H1 (cell line): Measurements from ENCODE around the gene EMX2. TPM values are rescaled to one million over a fixed set of nuclear protein-coding genes. Genes with fewer than 3 reads are reported as not detected.

Source experiments
- CTCF ChIA-PET: fragments of 300-600 bp; sonication (Branson Sonifier 250); formaldehyde crosslinking; loops from one replicate; lab custom pipeline; 2021; ENCODE audit not compliant: partially characterized antibody; lab: Charles Lee
- POLR2A ChIA-PET: fragments of 300-600 bp; sonication (Branson Sonifier 250); formaldehyde crosslinking; loops from one replicate; lab custom pipeline; 2021; ENCODE audit warnings: inconsistent platforms; ENCODE audit not compliant: partially characterized antibody; lab: Charles Lee
- DNase-seq, 2 experiments: peaks; one replicate each; pipeline versions ENCODE4 v3.0.0 to v3.0.0-alpha.2; 2010 to 2022; ENCODE audit warnings: low spot score in 2 of 2, low read depth in 1 of 2, mixed read lengths in 1 of 2
- FAIRE-seq: peaks from 2 replicates; lab custom pipeline; 2011; peaks lifted over from hg19 to GRCh38; lab: Jason Lieb, UNC
- H2AFZ ChIP-seq: 2 replicates; pipeline ENCODE4 v1.8.1; 2012; ENCODE audit warnings: low read length, inconsistent platforms
- H2AK5ac ChIP-seq: 2 replicates; pipeline ENCODE4 v1.6.1; 2013; ENCODE audit warnings: low read depth, low read length
- H2BK120ac ChIP-seq: replicated peaks from 2 replicates; pipeline ENCODE3; 2013; ENCODE audit warnings: low read depth, low read length, inconsistent platforms
- H2BK12ac ChIP-seq: 2 replicates; pipeline ENCODE4 v1.6.1; 2013; ENCODE audit warnings: low read depth, low read length
- H2BK15ac ChIP-seq: 2 replicates; pipeline ENCODE4 v1.6.1; 2013; ENCODE audit warnings: low read length
- H2BK20ac ChIP-seq: 2 replicates; pipeline ENCODE4 v1.6.1; 2013; ENCODE audit warnings: low read length
- H2BK5ac ChIP-seq: 2 replicates; pipeline ENCODE4 v1.6.1; 2013; ENCODE audit warnings: low read depth, low read length
- H3K14ac ChIP-seq: 2 replicates; pipeline ENCODE4 v1.6.1; 2013; ENCODE audit warnings: inconsistent platforms; ENCODE audit not compliant: insufficient read length
- H3K18ac ChIP-seq: 2 replicates; pipeline ENCODE4 v1.6.1; 2013; ENCODE audit warnings: low read length; ENCODE audit errors: extremely low read depth
- H3K23ac ChIP-seq: 2 replicates; pipeline ENCODE4 v1.6.1; 2013; ENCODE audit warnings: inconsistent platforms; ENCODE audit not compliant: insufficient read length
- H3K23me2 ChIP-seq: 2 replicates; pipeline ENCODE4 v1.6.1; 2013; ENCODE audit warnings: low read depth, low read length
- H3K27ac ChIP-seq: 2 replicates; pipeline ENCODE4 v1.6.1; 2011; ENCODE audit warnings: low read depth, low read length, inconsistent platforms
- H3K27me3 ChIP-seq, 4 experiments: replicated peaks in 1 of 4; 1 replicate in 1 of 4; 2 replicates in 3 of 4; pipeline versions ENCODE4 v1.6.1 to v1.8.1; 2011 to 2013; ENCODE audit warnings: low read length in 3 of 4, mild to moderate bottlenecking in 3 of 4, inconsistent platforms in 2 of 4, mixed read lengths in 2 of 4, moderate library complexity in 1 of 4; ENCODE audit not compliant: control insufficient read depth in 3 of 4, insufficient read depth in 3 of 4; ENCODE audit errors: extremely low read depth in 1 of 4
- H3K36me3 ChIP-seq, 4 experiments: 2 replicates each; pipeline versions ENCODE4 v1.6.1 to v1.8.1; 2011 to 2013; ENCODE audit warnings: mild to moderate bottlenecking in 4 of 4, low read length in 3 of 4, moderate library complexity in 2 of 4, control low read depth in 1 of 4, inconsistent platforms in 1 of 4; ENCODE audit not compliant: insufficient read depth in 4 of 4, control insufficient read depth in 2 of 4
- H3K4ac ChIP-seq: replicated peaks from 2 replicates; pipeline ENCODE3; 2013; ENCODE audit warnings: low read length, low read depth, mixed read lengths, inconsistent platforms; ENCODE audit not compliant: insufficient read length
- H3K4me1 ChIP-seq, 4 experiments: replicated peaks in 1 of 4; 1 replicate in 1 of 4; 2 replicates in 3 of 4; pipeline versions ENCODE4 v1.6.1 to v1.8.1; 2011 to 2013; ENCODE audit warnings: low read length in 3 of 4, inconsistent platforms in 2 of 4, mixed read lengths in 1 of 4; ENCODE audit not compliant: insufficient read depth in 4 of 4, control insufficient read depth in 3 of 4
- H3K4me2 ChIP-seq, 2 experiments: 2 replicates each; pipeline versions ENCODE4 v1.6.1 to v1.8.1; 2011 to 2013; ENCODE audit warnings: low read depth in 2 of 2, low read length in 2 of 2, control low read depth in 1 of 2, inconsistent platforms in 1 of 2, mild to moderate bottlenecking in 1 of 2; ENCODE audit not compliant: insufficient read depth in 1 of 2
- H3K4me3 ChIP-seq, 4 experiments: fragments of 200-600, 300-600 bp in 1 of 4; sonication (generic), shearing (Covaris generic), sonication (Bioruptor Twin) in 1 of 4; 2 replicates each; pipeline versions ENCODE4 v1.5.1 to v1.8.1; 2011 to 2016; ENCODE audit warnings: low read length in 4 of 4, low read depth in 3 of 4, control low read depth in 2 of 4, inconsistent platforms in 2 of 4, mild to moderate bottlenecking in 2 of 4, mixed read lengths in 1 of 4, moderate library complexity in 1 of 4; ENCODE audit not compliant: insufficient read depth in 2 of 4; ENCODE audit errors: extremely low read depth in 1 of 4
- H3K56ac ChIP-seq: replicated peaks from 2 replicates; pipeline ENCODE3; 2013; ENCODE audit warnings: low read depth, mild to moderate bottlenecking, mixed read lengths, low read length, inconsistent platforms; ENCODE audit not compliant: insufficient read length
- H3K79me1 ChIP-seq: 2 replicates; pipeline ENCODE4 v1.6.1; 2013; ENCODE audit warnings: low read depth, low read length, control low read depth
- H3K79me2 ChIP-seq, 2 experiments: 2 replicates each; pipeline versions ENCODE4 v1.6.1 to v1.8.1; 2012 to 2013; ENCODE audit warnings: low read length in 2 of 2, mild to moderate bottlenecking in 2 of 2, inconsistent platforms in 1 of 2; ENCODE audit not compliant: insufficient read depth in 2 of 2, control insufficient read depth in 1 of 2
- H3K9ac ChIP-seq, 4 experiments: replicated peaks in 1 of 4; 1 replicate in 1 of 4; 2 replicates in 3 of 4; pipeline versions ENCODE4 v1.6.1 to v1.8.1; 2011 to 2013; ENCODE audit warnings: low read depth in 3 of 4, low read length in 3 of 4, control low read depth in 2 of 4, mild to moderate bottlenecking in 2 of 4, moderate library complexity in 2 of 4, inconsistent platforms in 1 of 4; ENCODE audit errors: extremely low read depth in 1 of 4
- H3K9me3 ChIP-seq, 2 experiments: 2 replicates each; pipeline versions ENCODE4 v1.6.1 to v1.8.1; 2012 to 2013; ENCODE audit warnings: mild to moderate bottlenecking in 2 of 2, moderate library complexity in 2 of 2, control low read depth in 1 of 2, inconsistent platforms in 1 of 2, low read depth in 1 of 2, low read length in 1 of 2, mixed read lengths in 1 of 2; ENCODE audit not compliant: insufficient read depth in 2 of 2
- H4K20me1 ChIP-seq, 2 experiments: replicated peaks in 1 of 2; 2 replicates each; pipeline versions ENCODE3 to v1.8.1; 2011 to 2013; ENCODE audit warnings: inconsistent platforms in 2 of 2, low read length in 2 of 2, mild to moderate bottlenecking in 1 of 2; ENCODE audit not compliant: insufficient read depth in 2 of 2, control insufficient read depth in 1 of 2
- H4K5ac ChIP-seq: 2 replicates; pipeline ENCODE4 v1.6.1; 2013; ENCODE audit warnings: low read length, low read depth, mixed read lengths, inconsistent platforms; ENCODE audit not compliant: insufficient read length
- H4K8ac ChIP-seq: 2 replicates; pipeline ENCODE4 v1.8.0; 2013; ENCODE audit warnings: mild to moderate bottlenecking, moderate library complexity, low read length, inconsistent platforms; ENCODE audit not compliant: insufficient read depth; ENCODE audit errors: extremely low read depth
- H4K91ac ChIP-seq: replicated peaks from 2 replicates; pipeline ENCODE3; 2013; ENCODE audit warnings: low read length, mixed read lengths, inconsistent platforms; ENCODE audit not compliant: insufficient read length
- BCL11A ChIP-seq, 2 experiments: IDR thresholded peaks; one replicate each; pipeline ENCODE4 v1.6.1; 2011; ENCODE audit warnings: low read depth in 2 of 2, low read length in 2 of 2, mild to moderate bottlenecking in 2 of 2
- CHD2 ChIP-seq: IDR thresholded peaks from 2 replicates; pipeline ENCODE4 v1.6.1; 2012; ENCODE audit warnings: low read length, improper control_type of control experiment
- CTBP2 ChIP-seq: IDR thresholded peaks from 2 replicates; pipeline ENCODE4 v1.7.0; 2011; ENCODE audit warnings: borderline replicate concordance, mild to moderate bottlenecking, moderate library complexity, mixed read lengths, low read length; ENCODE audit not compliant: insufficient read depth, insufficient read length
- EGR1 ChIP-seq: IDR thresholded peaks from 2 replicates; pipeline ENCODE4 v1.6.1; 2011; ENCODE audit warnings: low read depth, low read length, borderline replicate concordance
- EZH2 ChIP-seq: fragments of 200-600 bp; sonication (generic); IDR thresholded peaks from 2 replicates; pipeline ENCODE4 v1.7.1; 2012; ENCODE audit warnings: low read depth, mild to moderate bottlenecking, moderate library complexity, low read length, inconsistent platforms; ENCODE audit not compliant: severe bottlenecking
- FOSL1 ChIP-seq: IDR thresholded peaks from 2 replicates; pipeline ENCODE4 v1.6.1; 2011; ENCODE audit warnings: mild to moderate bottlenecking, low read depth, low read length, moderate library complexity; ENCODE audit not compliant: insufficient read depth
- GTF2F1 ChIP-seq: IDR thresholded peaks from 2 replicates; pipeline ENCODE4 v1.6.1; 2012; ENCODE audit warnings: low read depth, low read length, improper control_type of control experiment, borderline replicate concordance
- KDM1A ChIP-seq: fragments of 200-600, 300-600 bp; sonication (generic); IDR thresholded peaks from 2 replicates; pipeline ENCODE4 v1.7.1; 2016; ENCODE audit warnings: mild to moderate bottlenecking, low read length, borderline replicate concordance
- RAD21 ChIP-seq, 2 experiments: IDR thresholded peaks in 1 of 2; conservative IDR thresholded peaks in 1 of 2; 2 replicates each; pipeline ENCODE4 v1.6.1; 2011; ENCODE audit warnings: low read depth in 2 of 2, low read length in 2 of 2, improper control_type of control experiment in 1 of 2, inconsistent platforms in 1 of 2, mild to moderate bottlenecking in 1 of 2, moderate library complexity in 1 of 2
- SP4 ChIP-seq: IDR thresholded peaks from 2 replicates; pipeline ENCODE4 v1.6.1; 2012; ENCODE audit warnings: low read length, inconsistent platforms
- SUZ12 ChIP-seq: fragments of 200-600 bp; sonication (generic); IDR thresholded peaks from 2 replicates; pipeline ENCODE4 v1.6.1; 2012; ENCODE audit warnings: mild to moderate bottlenecking, inconsistent platforms, low read length, moderate library complexity, mixed read lengths
- WGBS, 2 experiments: shearing (Covaris generic) in 1 of 2; methylation state at CpG; one replicate each; pipeline versions ENCODE4 v1.1.6 to v1.1.7; 2013 to 2015; ENCODE audit warnings: low lambda C conversion rate in 2 of 2, mixed read lengths in 2 of 2, inconsistent platforms in 1 of 2, low coverage in 1 of 2, missing lambda C conversion rate in 1 of 2; ENCODE audit not compliant: insufficient replicate concordance in 2 of 2, insufficient coverage in 1 of 2, insufficient read length in 1 of 2; ENCODE audit errors: extremely low coverage in 1 of 2, missing lambda C conversion rate in 1 of 2; 5-methylcytosine and 5-hydroxymethylcytosine counted together
- polyA plus RNA-seq, 7 experiments: library from polyadenylated mRNA; depleted of rRNA in 3 of 7; stranded (reverse) in 5 of 7; unstranded in 2 of 7; fragments of >200 nt in 5 of 7; fragments of 200-250 nt in 2 of 7; gene quantifications; 1 replicate in 5 of 7; 2 replicates in 1 of 7; 4 replicates in 1 of 7; pipeline versions ENCODE4 v1.2.1 to v1.2.3, GENCODE V29; 2011 to 2013; ENCODE audit warnings: missing spikeins in 2 of 7, mixed read lengths in 2 of 7
- total RNA-seq: library from RNA; stranded (reverse); fragmentation: NEBNext Ultra II Directional; extraction: Animal tissue kit (Norgen Biotek cat#: 25700); gene quantifications from 2 replicates; pipeline ENCODE4 v1.2.1, GENCODE V29; 2021

Gene EMX2
- total and polyA plus RNA-seq, 2 of the 8 experiments (the other 6 are each of a cell fraction or from before 2014, with no cell fraction given): not detected

- H2AK5ac ChIP-seq: no peak overlapping the region
- FAIRE-seq (no peak), DNase-seq (no peak)
- no peaks in the 10 kb centered on the region for H3K9me3 ChIP-seq
- H2BK15ac ChIP-seq: no peak overlapping the region
- H3K9ac ChIP-seq: no peak overlapping the region
- peaks cover 90 to 99% (median 97%) of the 10 kb centered on the region in 4 experiments for H3K27me3 ChIP-seq
- H3K23ac ChIP-seq: no peak overlapping the region
- H3K4ac ChIP-seq: no peak overlapping the region
- H2BK20ac ChIP-seq: no peak overlapping the region
- peak overlapping the region; percentile 83 to 84 for H3K4me2 ChIP-seq
- H2BK120ac ChIP-seq: no peak overlapping the region
- 0 out of 2 replicates have a peak overlapping the region, but pooled peaks have one; percentile 42 for H4K8ac ChIP-seq
- ChIA-PET CTCF (interaction anchor here (1.1 to 3.4 kb wide), 2 partner anchors 8 to 11 kb away, joined by 4 to 13 read pairs; no protein-coding TSS in a partner anchor), POLR2A (interaction anchor here (0.6 to 0.9 kb wide), 2 partner anchors 9 to 217 kb away, joined by 3 to 4 read pairs; no protein-coding TSS in a partner anchor)
- no peak overlapping the region for H3K27ac ChIP-seq
- H3K4me3 ChIP-seq: peak overlapping the region; percentile 18 to 62 (median 36); a peak in 6 of 8 replicates
- 0 out of 2 replicates have a peak overlapping the region, but pooled peaks have one; percentile 84 for H2BK12ac ChIP-seq
- WGBS, 2 experiments: 3% methylated on average over 28 of the region's 41 CpGs; no CpG with 5 or more reads in 1 of the 2 experiments
- no peak overlapping the region for H4K5ac ChIP-seq
- no peak overlapping the region for H2BK5ac ChIP-seq
- H3K4me1 ChIP-seq: peaks cover 0 to 37% (median 20%) of the 10 kb centered on the region in 4 experiments; a peak in 6 of 7 replicates
- H3K56ac ChIP-seq: no peak overlapping the region
- peaks cover 6% of the 10 kb centered on the region; the same call in 1 of the 2 replicates for H3K23me2 ChIP-seq
- H3K79me1 ChIP-seq: no peaks in the 10 kb centered on the region
- H3K36me3 ChIP-seq: no peaks in the 10 kb centered on the region; a peak in 1 of 8 replicates
- H2AFZ ChIP-seq: no peak overlapping the region
- H3K79me2 ChIP-seq: no peaks in the 10 kb centered on the region
- H3K14ac ChIP-seq: no peak overlapping the region
- H3K18ac ChIP-seq: no peak overlapping the region
- H4K20me1 ChIP-seq: peaks cover 36 to 45% of the 10 kb centered on the region in 2 experiments
- no peak overlapping the region for H4K91ac ChIP-seq
- TF ChIP-seq SP4 (no peak), RAD21 (IDR thresholded peaks at IDR 0.05 in 1 of 2, conservative IDR thresholded peaks at IDR 0.05 in 1 of 2; ENCODE audit: low read depth in 2 of 2, low read length in 2 of 2) (no peak), FOSL1 (no peak), BCL11A (IDR thresholded peaks at IDR 0.05; ENCODE audit: low read depth in 2 of 2, low read length in 2 of 2) (no peak), KDM1A (no peak), EGR1 (0 out of 2 replicates have a peak, but pooled peaks have one; percentile 14), CHD2 (no peak), CTBP2 (peak; percentile 66), GTF2F1 (no peak), SUZ12 (peak; percentile 82), EZH2 (peak; percentile 75)
Observed at GRCh38 chr10:117544004-117544701, 1.6 kb downstream of the EMX2 start.
